ENCODE results near the gene HILPDA.

- TF ChIP-seq CTCF (IDR thresholded peaks at IDR 0.05), result no peak
- no peak for TF ChIP-seq POLR2A (IDR thresholded peaks at IDR 0.05)
Observed at GRCh38 chr7:128447941-128448564, 7.6 kb upstream of the HILPDA start.
